Measurements from ENCODE around the gene PPARD.

PPARD gene

DNA sequence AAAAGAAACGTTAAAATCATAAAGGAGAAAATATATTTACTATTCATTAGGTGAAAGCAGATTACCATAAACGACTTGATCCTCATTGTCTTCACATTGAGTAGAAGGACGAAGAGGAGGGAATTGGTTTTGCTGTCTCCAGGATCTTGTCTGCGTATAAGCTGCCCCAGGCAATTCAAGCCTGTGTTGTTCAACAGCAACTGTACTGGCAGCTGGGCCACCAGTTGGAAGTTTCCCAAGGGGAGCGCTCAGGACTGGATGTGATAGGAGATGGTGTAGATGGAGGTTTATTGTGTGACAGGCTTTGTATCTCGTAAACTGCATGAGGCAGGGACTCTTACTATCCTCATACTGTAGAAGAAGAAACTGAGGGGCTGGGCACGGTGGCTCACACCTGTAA, 105.8 kb downstream of the PPARD start:
- DNase-seq = no peak

DNA sequence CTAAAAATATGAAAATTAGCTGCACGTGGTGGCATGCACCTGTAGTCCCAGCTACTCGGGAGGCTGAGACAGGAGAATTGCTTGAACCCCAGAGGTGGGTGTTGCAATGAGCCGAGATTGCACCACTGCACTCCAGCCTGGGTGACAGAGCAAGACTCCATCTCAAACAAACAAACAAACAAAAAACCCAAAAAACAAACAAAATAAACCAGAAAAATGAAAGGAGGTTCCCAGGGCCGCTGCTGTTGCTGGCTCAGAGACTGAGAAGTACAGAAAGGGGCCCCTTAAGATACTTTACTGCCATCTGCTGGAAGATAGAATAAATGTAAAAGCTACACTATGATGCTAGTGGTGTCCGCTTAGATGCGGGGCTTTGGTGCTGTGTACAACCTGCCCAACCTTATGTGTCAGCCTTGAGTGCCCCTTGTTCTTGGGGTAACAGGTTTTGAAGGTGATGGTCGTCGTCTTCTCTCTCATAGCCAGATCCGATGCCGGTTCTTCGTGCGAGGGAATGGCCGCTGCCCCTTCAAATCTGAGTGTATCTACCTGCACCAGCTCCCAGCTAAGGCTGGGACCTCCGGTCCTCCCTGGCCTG, 107.0 kb downstream of the PPARD start:
- DNase-seq = peak; percentile 74

DNA sequence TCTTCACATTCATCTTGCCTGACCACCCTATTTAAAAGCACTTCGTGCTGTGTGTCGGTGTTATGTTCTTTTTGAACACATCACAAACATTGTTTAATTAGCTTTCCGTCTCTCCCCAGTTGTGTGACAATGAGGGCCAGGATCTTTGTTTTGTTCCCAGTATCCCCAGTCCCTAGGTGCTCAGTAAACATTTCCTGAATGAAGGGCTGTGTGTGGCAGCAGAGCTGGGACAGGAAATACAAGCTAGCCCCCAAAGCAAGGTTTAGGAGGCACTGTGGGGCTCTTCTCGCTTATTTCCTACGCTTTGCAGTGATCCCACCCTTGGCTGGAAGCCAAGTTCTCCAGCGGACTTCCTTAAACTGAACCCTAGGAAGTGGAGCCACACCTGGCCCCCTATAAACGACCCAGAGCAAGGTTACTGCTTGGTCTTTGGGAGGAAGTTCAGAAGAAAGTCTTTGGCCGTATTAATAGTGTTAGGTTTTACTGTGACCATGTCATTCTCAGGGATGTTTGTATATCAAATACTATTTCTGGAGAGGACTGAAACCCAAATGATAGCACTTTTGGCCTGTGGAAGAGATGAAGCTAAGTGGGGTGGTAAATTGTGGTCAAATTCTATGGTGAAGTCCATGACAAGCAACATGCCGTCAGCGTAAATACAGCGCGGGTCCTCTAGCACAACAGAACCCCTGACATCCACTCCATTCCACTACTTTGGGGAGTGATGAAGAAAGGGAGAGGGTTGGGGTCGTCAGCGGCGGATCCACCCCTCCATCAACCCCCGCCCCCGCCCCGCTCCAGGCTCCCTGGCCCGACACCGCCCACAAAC, 109.2 kb downstream of the PPARD start:
- no peak for DNase-seq

- DNase-seq = peak; percentile 99
Measured at GRCh38 chr6:35452183-35453090, 110.1 kb downstream of the PPARD start, which contains the start of gene FANCE. FANCE (plus strand) TSS chr6:35452338; CDS start chr6:35452546, 208 bp downstream.

DNA sequence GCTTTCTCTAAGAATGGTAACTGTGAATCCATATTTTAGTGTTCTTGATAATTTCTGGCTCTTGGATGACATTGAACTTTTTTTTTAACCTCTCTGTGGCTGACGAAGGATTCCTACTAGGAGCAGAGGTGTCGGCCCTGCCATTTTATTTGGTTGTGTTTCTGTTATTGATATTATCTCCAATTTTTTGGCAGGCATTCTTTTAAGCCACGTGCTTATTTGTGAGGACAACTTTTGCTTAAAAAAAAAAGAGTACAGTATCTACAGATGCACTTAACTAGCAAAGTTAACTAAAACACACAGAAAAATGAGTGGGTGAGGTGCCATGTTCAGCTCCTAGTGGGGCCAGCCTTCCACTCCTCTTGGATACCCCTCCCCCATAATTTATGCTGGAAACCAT, 110.9 kb downstream of the PPARD start:
- DNase-seq = no peak

DNA sequence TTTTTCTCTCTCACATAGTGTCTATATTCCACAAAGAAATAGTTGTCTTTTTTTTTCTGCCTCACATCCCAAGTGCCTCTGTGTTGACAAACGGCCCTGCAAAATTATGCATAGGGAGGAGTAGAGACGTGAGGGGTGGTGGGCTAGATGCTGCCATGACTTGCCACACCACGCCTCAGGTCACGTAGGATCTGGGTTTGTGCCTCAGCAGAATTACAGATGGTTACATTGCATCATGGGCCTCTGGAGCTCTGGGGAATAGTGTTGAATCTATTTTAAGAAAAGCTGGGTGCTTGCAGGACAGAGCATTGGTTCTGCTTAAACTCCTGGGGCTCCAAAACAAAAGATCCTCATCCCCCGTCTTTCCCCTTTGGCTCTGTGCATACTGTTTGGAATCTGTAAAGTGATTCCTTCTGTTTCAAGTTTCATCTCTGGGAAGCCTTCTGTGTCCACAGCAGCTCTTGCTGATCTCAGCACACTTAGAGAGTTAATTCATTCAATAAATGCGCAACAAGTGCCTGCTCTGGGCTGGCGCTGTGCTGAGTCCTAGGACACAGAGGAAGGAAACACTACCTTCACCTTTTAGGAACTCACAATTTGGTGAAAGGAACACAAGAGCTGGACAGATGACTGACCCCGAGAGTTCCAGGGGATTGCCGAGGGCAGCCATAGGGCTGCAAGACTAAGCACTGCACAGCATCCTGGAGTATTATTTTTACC, 112.2 kb downstream of the PPARD start:
- DNase-seq = no peak

DNA sequence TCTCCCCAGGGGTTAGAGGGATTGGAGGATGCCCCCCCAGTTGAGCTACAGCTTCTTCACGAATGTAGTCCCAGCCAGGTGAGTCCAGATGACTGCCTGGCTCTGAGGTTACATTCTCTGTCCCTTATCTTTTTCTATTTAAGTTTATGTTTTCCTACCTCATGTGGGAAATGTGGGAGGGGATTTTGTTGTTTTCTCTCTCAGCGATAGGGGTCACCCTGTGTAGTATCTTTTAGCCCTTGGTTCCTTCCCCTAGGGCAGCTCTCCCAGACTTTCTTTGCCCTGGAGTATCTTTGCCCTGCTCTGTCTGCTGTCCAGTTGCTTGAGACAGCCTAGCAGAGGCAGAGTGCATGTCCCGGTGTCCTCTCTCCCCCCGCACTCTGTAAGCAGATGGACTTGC, 115.5 kb downstream of the PPARD start:
- no peak for DNase-seq

- DNase-seq = no peak
Measured at GRCh38 chr6:35461270-35461669, 118.9 kb downstream of the PPARD start.

- no peak for DNase-seq
Measured at GRCh38 chr6:35463292-35463691, 120.9 kb downstream of the PPARD start.

DNA sequence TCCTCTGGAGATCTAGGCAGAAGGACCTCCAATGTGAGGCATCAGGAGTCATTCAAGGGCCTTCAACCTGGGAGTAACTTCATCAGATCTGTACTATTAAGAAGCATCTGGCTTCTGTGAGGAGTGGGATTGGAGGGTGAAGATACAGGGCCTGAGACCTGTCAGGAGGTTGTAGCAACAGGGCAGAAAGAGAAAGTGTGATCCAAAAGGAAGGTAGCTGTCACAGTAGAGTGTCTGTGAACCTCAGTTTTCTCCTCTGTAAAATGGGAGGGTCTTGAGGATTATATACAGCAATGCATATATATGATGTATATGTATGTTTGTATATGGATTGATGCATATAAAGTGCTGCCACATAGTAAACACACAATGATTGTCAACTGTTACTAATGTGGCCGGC, 123.3 kb downstream of the PPARD start:
- DNase-seq = no peak

DNA sequence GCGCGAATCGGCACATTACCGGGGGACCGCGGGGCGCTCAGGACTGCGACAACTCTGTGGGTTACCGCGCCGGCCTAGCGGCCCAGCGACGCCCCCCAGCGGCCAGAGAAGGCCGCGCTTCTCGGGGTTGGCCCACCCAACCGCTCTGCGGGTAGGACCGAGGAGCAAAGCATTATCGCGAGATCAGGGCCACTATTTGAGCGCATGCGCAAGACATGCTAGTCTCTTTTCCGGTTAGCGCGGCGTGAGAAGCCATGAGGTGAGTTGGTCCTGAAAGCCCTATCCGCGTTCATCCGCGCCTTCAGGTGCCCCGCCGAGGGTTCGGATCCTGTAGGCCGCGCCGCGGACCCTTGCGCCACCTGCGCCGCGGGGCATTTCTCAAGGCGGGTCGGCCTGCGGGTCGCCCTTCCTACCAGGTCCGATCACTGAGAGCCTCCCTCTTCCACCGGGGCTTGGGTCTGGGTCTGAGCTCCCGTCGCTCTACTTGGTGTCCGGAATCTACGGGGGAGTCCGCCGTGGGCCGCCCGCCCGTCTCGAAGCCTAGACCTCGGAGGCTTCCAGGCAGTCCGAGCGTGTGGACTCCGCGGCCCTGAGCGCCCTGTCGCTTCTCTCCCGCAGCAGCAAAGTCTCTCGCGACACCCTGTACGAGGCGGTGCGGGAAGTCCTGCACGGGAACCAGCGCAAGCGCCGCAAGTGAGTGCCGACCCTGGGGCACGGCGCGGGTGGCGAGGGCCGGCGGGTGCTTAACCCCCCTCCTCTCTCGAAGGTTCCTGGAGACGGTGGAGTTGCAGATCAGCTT, 126.0 kb downstream of the PPARD start, which contains the start of gene RPL10A:
Gene RPL10A (plus strand): TSS at position 221 of the 799 bp plus-strand sequence. CDS start 34 bp downstream, at position 255.
- DNase-seq = peak; percentile 97

GRCh38 chr6:35468980-35469750, 126.8 kb downstream of the PPARD start:
- DNase-seq = no peak

GRCh38 chr6:35469751-35470662, 127.6 kb downstream of the PPARD start:
- DNase-seq = peak; percentile 75

GRCh38 chr6:35470663-35471120, 128.3 kb downstream of the PPARD start:
- no peak for DNase-seq

- no peak for DNase-seq
Measured at GRCh38 chr6:35471836-35472345, 129.5 kb downstream of the PPARD start.

GRCh38 chr6:35473075-35473849, 130.9 kb downstream of the PPARD start:
- peak; percentile 73 for DNase-seq

- no peak for DNase-seq
Measured at GRCh38 chr6:35473850-35474130, 131.4 kb downstream of the PPARD start.

DNA sequence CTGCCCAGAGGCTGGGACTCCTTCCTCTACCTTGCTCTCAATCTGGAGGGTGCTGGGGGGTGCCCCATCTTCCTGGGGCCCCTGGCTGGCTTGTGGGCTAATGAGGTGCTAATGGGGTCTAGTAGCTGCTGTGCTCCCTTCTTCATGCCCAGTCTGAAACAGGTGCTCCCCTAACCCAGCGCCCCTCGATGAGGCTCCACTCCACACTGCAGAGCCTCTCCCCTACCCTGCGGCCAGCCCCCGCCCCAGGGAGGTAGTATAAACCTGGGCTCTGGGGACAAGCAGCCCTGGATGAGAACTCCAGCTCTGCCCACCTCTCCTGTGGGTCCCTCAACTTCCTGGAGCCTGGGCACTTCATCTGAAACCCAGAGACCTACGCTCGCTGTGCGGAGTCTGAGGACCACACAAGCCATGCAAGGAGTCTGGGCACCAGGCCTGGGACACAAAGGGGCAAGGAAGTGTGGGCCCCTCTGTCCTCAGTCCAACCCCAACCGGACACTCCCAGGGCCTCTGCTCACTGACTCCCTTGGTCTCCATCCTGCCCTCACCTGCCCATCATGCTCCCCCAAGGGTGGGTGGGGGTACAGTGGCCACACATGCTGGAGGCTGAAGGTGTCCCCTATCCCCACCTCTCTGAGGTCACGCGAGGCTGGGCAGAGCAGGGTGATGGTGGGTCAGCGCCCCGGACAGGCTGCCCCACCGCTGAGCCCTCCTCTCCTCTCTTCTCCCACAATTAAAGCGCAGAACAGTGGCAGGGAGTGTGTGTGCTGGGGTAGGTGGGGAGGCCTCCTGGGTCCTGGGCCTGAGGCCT, 132.0 kb downstream of the PPARD start:
- peak; percentile 74 for DNase-seq

All from activated CD8-positive, alpha-beta memory T cell treated with anti-CD3 and anti-CD28 coated beads for 24 hours (primary cell).